ENCODE data around the gene CNTNAP5.

DNA sequence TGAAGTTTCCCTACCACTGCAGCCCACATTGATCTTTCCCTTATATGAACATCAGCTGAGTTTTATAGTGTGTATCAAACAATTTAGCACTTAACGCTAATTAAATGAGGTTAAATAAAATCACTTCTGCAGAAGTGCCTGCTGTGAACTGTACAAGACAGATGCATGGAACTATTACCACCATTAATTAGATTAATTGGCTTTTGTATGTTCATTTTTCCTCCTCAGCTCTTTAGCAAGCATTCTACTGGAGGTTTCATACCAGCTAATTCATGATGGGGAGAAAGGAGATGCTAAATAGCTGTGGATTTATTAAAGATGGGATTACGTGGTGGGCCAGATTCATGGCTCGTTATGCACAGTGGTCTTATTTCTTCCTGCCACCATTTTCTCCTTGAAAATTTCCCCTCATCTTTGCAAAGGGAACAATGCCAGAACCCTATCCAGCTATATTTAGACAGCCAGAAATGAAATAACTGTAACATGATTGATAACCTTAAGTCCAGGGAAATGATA, 96.7 kb downstream of the CNTNAP5 start:
- TF ChIP-seq, protein P1, sequence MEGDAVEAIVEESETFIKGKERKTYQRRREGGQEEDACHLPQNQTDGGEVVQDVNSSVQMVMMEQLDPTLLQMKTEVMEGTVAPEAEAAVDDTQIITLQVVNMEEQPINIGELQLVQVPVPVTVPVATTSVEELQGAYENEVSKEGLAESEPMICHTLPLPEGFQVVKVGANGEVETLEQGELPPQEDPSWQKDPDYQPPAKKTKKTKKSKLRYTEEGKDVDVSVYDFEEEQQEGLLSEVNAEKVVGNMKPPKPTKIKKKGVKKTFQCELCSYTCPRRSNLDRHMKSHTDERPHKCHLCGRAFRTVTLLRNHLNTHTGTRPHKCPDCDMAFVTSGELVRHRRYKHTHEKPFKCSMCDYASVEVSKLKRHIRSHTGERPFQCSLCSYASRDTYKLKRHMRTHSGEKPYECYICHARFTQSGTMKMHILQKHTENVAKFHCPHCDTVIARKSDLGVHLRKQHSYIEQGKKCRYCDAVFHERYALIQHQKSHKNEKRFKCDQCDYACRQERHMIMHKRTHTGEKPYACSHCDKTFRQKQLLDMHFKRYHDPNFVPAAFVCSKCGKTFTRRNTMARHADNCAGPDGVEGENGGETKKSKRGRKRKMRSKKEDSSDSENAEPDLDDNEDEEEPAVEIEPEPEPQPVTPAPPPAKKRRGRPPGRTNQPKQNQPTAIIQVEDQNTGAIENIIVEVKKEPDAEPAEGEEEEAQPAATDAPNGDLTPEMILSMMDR (IDR thresholded peaks at IDR 0.05; ENCODE audit: low read length) = no peak
- TF ChIP-seq EZH2 (optimal IDR thresholded peaks at IDR 0.05; ENCODE audit: low read depth, low read length) (no peak), EZH2phosphoT487 (IDR thresholded peaks at IDR 0.05; ENCODE audit: low read length) (no peak)

All from MM.1S (cell line).